Gastroesophageal sphincter (tissue), 4 donors: ENCODE results near the gene TELO2. TPM values are rescaled to one million over a fixed set of nuclear protein-coding genes. Genes with fewer than 3 reads are reported as not detected.

Experiments
- ATAC-seq: fragments of 150-250 bp; one replicate; pipeline ENCODE4 v1.9.1; 2016; ENCODE audit warnings: mild to moderate bottlenecking, moderate library complexity
- H3K27ac ChIP-seq, 4 donors: fragments of 200-600 bp; sonication (generic) in 3 of 4; 1 replicate in 3 of 4; 2 replicates in 1 of 4; pipeline ENCODE4 v1.5.1; 2016 to 2019
- H3K27me3 ChIP-seq: fragments of 200-600 bp; sonication (generic); one replicate; pipeline ENCODE4 v1.5.1; 2019
- H3K36me3 ChIP-seq, 2 donors: fragments of 200-600 bp; sonication (generic); one replicate each; pipeline ENCODE4 v1.5.1; 2019; ENCODE audit warnings: control low read depth in 1 of 2
- H3K4me1 ChIP-seq, 3 donors: fragments of 200-600 bp; sonication (generic); 1 replicate in 2 of 3; 2 replicates in 1 of 3; pipeline ENCODE4 v1.5.1; 2016 to 2019; ENCODE audit warnings: control low read depth in 2 of 3
- H3K4me3 ChIP-seq, 2 donors: fragments of 200-600 bp; sonication (generic); one replicate each; pipeline ENCODE4 v1.5.1; 2019; ENCODE audit warnings: mild to moderate bottlenecking in 1 of 2, moderate library complexity in 1 of 2
- H3K9me3 ChIP-seq, 3 donors: fragments of 200-600 bp; sonication (generic); one replicate each; pipeline ENCODE4 v1.5.1; 2017 to 2019; ENCODE audit warnings: control low read depth in 2 of 3
- EP300 ChIP-seq: sonication (generic); formaldehyde crosslinking; IDR thresholded peaks from one replicate; pipeline ENCODE4 v1.6.1; 2017; ENCODE audit warnings: antibody characterized with exemption, mild to moderate bottlenecking
- POLR2A ChIP-seq, 2 donors: fragments of 450-650 bp; IDR thresholded peaks; one replicate each; pipeline ENCODE4 v1.6.1; 2017; ENCODE audit warnings: antibody characterized with exemption in 2 of 2, mild to moderate bottlenecking in 2 of 2, moderate library complexity in 1 of 2
- POLR2AphosphoS5 ChIP-seq: sonication (generic); formaldehyde crosslinking; IDR thresholded peaks from one replicate; pipeline ENCODE4 v1.6.1; 2017; ENCODE audit warnings: antibody characterized with exemption
- WGBS, 2 donors: methylation state at CpG; one replicate each; pipeline ENCODE4 v1.1.5; 2018; ENCODE audit warnings: low coverage in 1 of 2; 5-methylcytosine and 5-hydroxymethylcytosine counted together
- total RNA-seq, 4 donors: library from RNA; depleted of rRNA; stranded (reverse); fragments of >200 nt; gene quantifications; one replicate each; pipeline ENCODE4 v1.1.0, GENCODE V29; 2016
- TF ChIP-seq, protein P1 (sequence below), 4 experiments: fragments of 200-600 bp in 2 of 4; fragments of 450-650 bp in 2 of 4; sonication (generic) in 1 of 4; IDR thresholded peaks; one replicate each; pipeline ENCODE4 v1.5.1; 2017 to 2019; ENCODE audit warnings: antibody characterized with exemption in 4 of 4, mild to moderate bottlenecking in 2 of 4, moderate library complexity in 2 of 4

TELO2 gene
- total RNA-seq, 4 donors from 2014 or later: 10.9 to 33.9 (median 20.8) TPM

DNA sequence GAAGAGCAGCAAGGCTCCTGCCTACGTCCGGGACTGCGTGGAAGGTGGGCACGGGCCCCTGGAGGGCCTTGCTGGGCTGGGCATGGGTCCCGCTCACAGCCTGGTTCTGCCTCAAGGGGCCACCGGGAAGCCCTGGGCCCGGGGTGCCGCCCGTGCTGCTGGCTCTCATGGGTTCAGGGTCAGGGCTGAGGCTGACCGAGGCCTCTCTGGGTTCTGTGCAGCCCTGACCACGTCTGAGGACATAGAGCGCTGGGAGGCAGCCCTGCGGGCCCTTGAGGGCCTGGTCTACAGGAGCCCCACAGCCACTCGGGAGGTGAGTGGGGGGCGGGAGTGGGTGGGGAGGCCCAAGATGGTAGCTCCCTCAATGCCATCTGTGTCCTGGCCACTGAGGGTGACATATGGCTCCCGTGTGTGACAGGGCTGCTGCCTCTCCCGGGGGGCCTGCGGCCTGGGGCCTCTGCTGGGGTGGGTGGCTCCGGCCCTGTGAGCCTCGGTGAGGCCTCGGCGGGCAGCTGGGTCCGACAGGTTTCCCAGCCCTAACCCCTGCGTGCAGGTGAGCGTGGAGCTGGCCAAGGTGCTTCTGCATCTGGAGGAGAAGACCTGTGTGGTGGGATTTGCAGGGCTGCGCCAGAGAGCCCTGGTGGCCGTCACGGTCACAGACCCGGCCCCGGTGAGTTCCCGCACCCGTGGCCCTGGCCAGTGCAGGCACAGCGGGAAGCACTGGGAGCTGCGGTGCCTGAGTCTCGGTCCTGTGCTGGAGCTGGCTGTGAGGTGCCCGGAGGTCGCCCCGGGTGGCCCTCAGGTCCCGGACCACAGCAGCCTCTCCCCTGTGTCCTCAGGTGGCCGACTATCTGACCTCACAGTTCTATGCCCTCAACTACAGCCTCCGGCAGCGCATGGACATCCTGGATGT is 9.2 kb downstream of the TELO2 start:
- Histone ChIP-seq H3K27ac (no peak overlapping the region), H3K4me3 (no peak overlapping the region), H3K4me1 (no peaks in the 10 kb centered on the region), H3K36me3 (peaks cover 0 to 94% of the 10 kb centered on the region in 2 donors), H3K9me3 (no peaks in the 10 kb centered on the region), H3K27me3 (no peaks in the 10 kb centered on the region)
- no CpG with 5 or more reads among the region's 42 CpGs for WGBS, 2 donors
- TF ChIP-seq POLR2A (IDR thresholded peaks at IDR 0.05) (no peak), POLR2AphosphoS5 (no peak), EP300 (no peak)
- TF ChIP-seq, protein P1, sequence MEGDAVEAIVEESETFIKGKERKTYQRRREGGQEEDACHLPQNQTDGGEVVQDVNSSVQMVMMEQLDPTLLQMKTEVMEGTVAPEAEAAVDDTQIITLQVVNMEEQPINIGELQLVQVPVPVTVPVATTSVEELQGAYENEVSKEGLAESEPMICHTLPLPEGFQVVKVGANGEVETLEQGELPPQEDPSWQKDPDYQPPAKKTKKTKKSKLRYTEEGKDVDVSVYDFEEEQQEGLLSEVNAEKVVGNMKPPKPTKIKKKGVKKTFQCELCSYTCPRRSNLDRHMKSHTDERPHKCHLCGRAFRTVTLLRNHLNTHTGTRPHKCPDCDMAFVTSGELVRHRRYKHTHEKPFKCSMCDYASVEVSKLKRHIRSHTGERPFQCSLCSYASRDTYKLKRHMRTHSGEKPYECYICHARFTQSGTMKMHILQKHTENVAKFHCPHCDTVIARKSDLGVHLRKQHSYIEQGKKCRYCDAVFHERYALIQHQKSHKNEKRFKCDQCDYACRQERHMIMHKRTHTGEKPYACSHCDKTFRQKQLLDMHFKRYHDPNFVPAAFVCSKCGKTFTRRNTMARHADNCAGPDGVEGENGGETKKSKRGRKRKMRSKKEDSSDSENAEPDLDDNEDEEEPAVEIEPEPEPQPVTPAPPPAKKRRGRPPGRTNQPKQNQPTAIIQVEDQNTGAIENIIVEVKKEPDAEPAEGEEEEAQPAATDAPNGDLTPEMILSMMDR (IDR thresholded peaks at IDR 0.05): no peak
- no peak for ATAC-seq

DNA sequence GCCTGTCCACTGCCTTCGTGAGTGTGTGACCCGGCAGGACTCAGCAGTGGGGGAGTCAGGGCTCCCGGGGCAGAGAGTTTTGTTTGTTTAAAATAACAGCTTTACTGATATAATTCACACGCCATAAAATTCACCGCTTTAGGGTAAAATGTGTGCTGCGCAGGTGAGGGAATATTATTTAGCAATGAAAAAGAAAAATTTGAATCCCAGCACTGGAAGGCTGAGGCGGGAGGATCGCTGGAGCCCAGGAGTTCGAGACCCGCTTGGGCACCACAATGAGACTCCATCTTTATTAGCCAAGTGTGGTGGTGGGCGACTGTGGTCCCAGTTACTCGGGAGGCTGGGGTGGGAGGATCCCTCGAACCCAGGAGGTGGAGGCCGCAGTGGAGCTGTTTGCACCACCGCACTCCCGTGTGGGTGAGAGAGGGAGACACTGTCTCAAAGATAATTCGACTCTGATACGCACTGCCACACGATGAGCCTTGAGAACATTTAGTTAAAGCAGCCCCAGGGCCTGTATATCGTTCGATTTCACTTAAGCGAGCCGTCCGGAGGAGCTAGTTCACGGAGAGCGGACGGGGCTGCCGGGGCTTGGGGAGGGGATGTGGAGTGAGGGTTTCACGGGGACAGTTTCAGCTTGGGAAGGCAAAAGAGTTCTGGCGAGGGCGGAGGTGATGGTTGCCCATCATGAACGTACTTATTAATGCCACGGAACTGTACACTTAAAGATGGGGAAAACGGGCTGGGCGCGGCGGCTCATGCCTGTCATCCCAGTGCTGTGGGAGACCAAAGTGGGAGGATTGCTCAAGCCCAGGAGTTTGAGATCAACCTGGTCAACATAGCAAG is 10.2 kb downstream of the TELO2 start:
- H3K27me3 ChIP-seq: no peaks in the 10 kb centered on the region
- H3K4me1 ChIP-seq: no peaks in the 10 kb centered on the region
- no peak for ATAC-seq
- TF ChIP-seq POLR2A (IDR thresholded peaks at IDR 0.05) (no peak), POLR2AphosphoS5 (no peak)
- TF ChIP-seq, protein P1 (IDR thresholded peaks at IDR 0.05): no peak
- WGBS, 2 donors: 33 to 92% methylated on average over 1 to 37 of the region's 37 CpGs
- no peak overlapping the region for H3K27ac ChIP-seq
- no peaks in the 10 kb centered on the region for H3K9me3 ChIP-seq
- peaks cover 0 to 91% of the 10 kb centered on the region in 2 donors for H3K36me3 ChIP-seq
- no peak overlapping the region for H3K4me3 ChIP-seq

DNA sequence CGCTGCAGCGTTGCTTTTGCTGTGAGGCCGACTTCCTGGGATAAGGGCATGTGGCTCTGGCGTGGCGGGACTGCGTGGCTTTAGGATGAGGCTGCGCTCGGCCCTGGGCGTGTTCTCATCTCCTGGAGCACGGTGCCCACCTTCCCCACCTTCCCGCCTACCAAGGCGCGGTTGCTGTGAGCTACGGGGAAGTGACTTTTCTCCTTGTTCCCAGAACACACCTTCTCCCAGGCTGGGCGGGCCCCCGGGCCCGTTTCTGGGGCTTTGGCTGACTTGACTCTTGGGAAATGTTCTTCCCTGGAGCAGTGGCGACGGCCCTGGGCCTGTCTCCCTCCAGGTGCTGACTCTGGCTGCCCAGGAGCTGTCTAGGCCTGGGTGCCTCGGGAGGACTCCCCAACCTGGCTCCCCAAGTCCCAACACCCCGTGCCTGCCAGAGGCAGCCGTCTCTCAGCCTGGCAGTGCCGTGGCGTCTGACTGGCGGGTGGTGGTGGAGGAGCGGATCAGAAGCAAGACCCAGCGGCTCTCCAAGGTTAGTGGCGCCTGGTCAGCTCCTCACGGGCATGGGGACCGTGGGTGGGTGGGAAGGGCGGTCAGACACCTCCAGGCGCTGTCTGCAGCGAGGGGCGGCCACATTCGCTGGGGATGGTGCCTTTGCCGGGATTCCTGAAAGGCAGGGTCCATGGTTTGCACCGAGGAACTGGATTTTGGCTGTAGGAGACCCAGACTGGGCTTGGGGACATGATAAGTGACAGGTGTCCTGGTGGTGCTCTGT is 12.1 kb downstream of the TELO2 start:
- no peak overlapping the region for H3K4me3 ChIP-seq
- WGBS, 2 donors: 96 to 100% methylated on average over 3 to 5 of the region's 37 CpGs
- no peak for ATAC-seq

DNA sequence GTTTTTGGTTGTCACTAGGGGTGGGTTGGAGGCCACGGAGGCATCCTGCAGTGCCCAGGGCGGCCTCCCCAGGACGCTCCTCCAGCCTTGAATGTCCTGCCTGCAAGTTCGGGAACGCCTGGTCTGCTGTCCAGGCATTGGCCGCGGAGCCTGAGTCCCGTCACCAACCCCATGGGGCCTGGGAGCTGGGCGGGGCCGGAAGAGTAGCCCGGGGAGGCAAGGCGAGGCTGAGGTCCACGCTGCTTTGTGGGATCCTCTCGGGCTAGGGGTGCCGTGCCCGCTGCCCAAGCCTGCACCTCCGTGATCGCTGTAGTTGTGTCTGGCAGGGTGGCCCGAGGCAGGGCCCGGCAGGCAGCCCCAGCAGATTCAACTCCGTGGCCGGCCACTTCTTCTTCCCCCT is 12.8 kb downstream of the TELO2 start:
- Histone ChIP-seq H3K4me1 (peaks cover 0 to 23% (median 16%) of the 10 kb centered on the region in 3 donors), H3K27me3 (no peaks in the 10 kb centered on the region), H3K36me3 (peaks cover 0 to 91% of the 10 kb centered on the region in 2 donors), H3K9me3 (no peaks in the 10 kb centered on the region), H3K27ac (no peak overlapping the region), H3K4me3 (no peak overlapping the region)
- no peak for ATAC-seq
- 50 to 80% methylated on average over 1 of the region's 22 CpGs for WGBS, 2 donors
- TF ChIP-seq POLR2AphosphoS5 (no peak), EP300 (no peak), POLR2A (IDR thresholded peaks at IDR 0.05) (no peak)
- TF ChIP-seq, protein P1 (IDR thresholded peaks at IDR 0.05): no peak

More for the DNA sequence above, 12.1 kb downstream of the TELO2 start:
- Histone ChIP-seq H3K36me3 (peaks cover 0 to 91% of the 10 kb centered on the region in 2 donors), H3K9me3 (no peaks in the 10 kb centered on the region), H3K27ac (no peak overlapping the region), H3K4me1 (peaks cover 0 to 19% (median 15%) of the 10 kb centered on the region in 3 donors), H3K27me3 (no peaks in the 10 kb centered on the region)
- TF ChIP-seq, protein P1 (IDR thresholded peaks at IDR 0.05): no peak
- TF ChIP-seq EP300 (no peak), POLR2AphosphoS5 (no peak), POLR2A (IDR thresholded peaks at IDR 0.05) (no peak)
